NK-92 (cell line): Measurements from ENCODE around the gene APOD.
"Not testable (repeated sequence)": the region's sequence is repeated elsewhere in the genome, so short reads cannot be mapped to it uniquely, and the experiment has no call there.

ENCODE experiments used
- DNase-seq: peaks from one replicate; lab custom pipeline; 2025; ENCODE audit not compliant: unreplicated experiment; lab: John Stamatoyannopoulos, UW

The APOD gene

DNA sequence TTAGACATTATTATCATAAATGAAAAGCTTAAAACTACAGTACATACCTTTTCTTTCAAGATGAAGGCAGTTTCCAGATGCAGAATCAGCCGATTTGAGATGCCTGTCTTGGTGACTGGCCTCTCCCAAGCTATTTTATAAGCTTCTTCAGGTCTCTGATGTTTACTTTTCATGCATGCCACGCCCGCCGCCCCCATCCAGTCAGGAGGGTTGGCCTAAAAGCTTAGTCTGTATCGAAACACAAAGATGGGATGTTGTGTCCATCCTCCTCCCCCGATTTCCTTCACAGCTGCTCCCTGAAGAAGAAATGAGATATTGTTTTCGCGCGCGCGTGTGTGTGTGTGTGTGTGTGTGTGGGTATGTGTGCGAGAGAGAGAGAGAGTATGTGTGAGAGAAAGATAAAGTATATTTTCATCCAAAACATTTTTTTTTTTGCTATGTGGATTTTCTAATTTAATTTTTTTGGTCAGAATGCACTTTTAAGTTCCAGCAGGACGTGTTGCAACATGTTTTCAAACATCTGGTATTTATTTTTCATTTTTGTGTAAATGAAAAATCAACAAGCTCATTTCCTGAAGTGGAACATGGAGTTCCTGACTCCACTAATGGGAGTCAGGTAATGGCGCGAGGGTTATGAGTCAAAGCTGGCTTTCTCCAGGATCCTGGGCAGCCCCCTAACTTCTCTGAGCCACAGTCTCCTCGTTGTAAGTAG is at the start of gene APOD:
TSS of gene APOD (minus strand) at position 110 of the 712 bp plus-strand sequence. CDS start 4,479 bp downstream, outside the sequence.
- DNase-seq: no peak

DNA sequence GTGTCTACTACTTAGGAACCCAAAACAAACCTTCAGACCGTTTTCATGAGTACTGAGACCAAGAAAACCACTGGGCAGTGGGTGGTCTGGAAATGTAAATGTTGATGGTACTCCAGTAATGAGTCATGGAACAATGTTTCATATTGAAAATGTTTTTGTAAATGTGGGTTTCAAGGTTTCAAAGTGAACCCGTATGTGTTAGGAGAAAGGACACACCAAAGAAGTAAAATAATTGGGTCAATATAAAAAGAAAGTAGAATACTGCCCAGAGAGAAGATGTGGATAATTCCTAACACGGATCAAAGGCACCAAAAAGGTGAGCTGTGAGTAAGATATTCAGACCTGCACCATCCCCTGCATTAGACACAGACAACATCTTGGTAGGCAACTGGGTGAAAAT is 49.6 kb upstream of the APOD start:
- DNase-seq: not testable (repeated sequence)

DNA sequence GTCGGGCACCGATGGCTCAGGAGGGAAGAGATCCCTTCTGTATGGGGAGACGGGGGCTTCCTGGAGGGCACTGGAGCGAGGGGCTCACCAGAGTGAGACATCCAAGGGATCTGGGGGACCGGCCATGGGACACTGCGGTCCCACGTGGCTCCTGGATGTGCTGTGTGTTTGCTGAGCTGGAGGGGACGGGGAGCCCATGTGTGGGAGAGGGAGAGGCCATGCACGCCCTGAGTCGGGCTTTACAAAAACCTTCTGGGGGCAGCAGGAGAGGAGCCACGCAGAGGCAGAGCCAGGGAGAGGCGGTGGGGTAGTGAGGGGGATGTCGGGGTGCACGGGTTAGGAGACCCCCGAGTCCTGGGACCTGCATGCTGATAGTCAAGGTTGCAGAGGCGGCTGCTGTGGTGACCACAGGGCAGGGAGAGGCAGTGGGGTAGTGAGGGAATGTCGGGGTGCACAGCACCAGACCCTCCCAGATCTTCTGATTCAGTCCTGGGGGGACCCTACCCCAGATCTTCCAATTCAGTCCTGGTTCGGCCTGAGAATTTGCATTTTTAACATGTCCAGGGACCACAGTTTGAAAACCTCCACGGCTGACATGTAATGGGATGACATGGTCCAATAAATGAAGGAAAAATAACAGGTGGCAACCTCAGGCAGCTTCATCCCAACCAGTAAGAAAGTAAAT is 48.9 kb upstream of the APOD start:
- DNase-seq: not testable (repeated sequence)

DNA sequence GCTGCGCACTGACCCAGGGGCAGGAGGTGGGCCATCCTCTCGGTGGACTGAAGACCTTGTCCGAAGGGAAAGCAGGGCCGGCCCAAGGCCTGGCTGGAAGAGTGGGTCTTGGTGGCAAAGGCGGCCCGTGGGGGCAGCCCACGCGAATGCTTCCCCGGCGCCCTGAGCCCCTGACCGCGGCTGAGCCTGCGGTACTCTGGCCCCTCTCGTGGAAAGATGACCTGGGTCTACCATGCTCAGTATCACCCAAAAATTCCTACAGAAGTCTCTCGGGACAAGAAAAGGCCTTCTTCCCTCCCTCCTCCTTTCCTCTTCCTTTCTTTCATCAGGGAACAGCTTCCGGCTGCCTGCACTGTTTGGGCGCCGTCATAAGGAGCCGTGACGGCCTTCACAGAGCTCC is 48.3 kb upstream of the APOD start:
- not testable (repeated sequence) for DNase-seq

DNA sequence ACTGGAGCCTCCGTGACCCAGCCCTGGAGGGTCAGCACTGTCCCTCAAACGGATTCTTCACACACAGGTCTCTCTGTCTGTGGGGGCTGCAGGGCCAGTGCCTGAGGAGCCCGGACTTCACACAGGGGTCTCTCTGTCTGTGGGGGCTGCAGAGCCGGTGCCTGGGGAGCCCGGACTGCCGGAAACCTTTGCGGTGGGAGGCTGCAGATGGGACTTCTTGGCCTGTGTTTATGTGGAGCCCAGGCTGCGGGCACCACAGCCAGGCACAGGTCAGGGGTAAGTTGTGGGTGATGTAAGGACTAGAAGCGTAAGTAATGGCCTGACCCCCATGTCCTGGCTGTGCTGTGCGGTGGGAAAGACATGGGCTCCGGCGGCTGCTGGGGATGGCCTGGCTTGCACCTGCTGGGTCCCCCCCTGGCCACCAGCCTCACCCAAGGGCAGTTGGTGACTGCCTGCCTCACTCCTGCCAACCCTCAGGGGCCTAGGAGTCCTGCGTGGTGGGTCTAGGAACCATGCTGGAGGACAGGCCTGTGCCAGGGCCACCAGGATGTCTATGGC is 47.3 kb upstream of the APOD start:
- DNase-seq: not testable (repeated sequence)

DNA sequence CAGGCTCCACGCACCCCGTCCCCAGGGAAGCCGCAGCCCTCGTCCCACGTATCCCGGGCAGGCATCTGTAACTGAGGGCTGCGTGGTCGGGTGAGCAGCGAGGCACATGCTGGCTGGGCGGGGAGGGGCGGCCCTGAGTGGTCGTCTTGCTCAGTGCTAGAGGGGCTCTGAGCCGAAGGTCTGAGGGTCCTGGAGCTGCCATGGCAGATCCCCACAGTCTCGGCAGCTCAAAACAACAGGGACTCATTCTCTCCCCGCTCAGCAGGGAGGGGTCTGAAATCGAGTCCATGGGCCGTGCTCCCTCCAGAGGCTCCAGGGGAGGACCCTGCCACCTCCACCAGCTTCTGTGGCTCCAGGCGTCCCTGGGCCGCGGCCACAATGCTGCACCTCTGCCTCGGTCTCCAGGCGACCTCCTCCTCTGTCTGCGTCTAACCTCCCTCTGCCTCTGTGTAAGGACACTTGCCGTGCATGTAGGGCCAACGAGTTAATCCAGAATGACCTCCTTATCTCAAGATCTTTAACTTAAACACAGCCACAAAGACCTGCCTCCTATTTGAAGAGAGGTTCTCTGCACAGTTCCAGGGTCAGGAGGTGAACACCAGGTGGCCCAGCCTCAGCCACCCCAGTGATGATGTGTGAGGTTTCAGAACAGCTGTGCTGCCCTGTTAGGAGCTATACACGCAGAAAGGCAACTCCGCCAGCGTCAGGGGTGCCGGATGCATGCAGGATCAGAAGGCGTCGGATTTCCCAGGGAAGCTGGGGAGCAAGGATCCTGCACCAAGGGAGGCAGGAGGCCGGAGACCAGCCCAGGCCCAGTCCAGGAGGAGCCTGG is 46.6 kb upstream of the APOD start:
- not testable (repeated sequence) for DNase-seq

DNA sequence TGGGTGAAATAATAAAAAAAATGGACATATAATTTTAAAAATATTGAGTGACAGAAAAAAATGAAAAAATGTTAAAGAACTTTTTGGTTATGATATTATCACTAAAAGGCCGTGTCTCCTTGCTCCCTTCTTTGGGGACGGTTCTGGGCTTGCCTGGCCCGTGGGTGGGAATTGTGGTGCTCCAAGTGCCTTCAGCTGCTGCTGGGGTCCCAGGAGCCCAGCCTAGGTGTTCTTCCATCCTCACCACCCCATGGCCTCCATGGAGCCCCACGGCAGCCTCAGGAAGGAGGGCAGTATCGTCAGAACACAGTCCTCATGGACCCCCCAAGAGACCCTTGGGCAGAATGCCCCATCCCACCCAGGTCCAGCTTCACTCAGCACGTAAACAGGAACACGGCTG is 45.9 kb upstream of the APOD start:
- DNase-seq: not testable (repeated sequence)

DNA sequence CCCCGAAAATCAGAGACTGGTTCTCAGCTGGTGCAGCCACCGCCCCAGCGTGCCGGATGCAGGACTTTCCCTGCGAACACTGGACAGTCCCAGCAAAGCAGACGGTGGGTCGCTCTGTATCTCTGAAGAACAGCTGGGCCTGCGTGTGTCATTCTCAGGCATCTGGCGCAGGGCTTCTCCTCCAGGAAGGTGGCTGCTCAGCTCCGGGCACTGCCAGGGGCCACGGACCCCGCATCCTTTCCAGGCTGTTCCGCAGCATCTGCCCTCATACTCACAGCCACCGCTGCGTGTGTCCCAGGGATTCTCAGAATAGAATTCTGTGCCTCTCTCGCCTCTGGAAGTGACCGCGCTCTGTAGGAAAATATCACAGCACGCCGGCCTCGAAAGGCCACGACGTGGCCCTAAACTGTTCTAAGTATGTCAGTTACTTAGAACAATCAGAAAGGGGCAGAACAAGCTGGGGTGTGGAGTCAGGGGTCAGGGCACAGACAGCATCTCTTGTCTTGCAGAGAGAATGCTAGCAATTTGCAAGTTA is 44.7 kb upstream of the APOD start:
- DNase-seq: not testable (repeated sequence)

DNA sequence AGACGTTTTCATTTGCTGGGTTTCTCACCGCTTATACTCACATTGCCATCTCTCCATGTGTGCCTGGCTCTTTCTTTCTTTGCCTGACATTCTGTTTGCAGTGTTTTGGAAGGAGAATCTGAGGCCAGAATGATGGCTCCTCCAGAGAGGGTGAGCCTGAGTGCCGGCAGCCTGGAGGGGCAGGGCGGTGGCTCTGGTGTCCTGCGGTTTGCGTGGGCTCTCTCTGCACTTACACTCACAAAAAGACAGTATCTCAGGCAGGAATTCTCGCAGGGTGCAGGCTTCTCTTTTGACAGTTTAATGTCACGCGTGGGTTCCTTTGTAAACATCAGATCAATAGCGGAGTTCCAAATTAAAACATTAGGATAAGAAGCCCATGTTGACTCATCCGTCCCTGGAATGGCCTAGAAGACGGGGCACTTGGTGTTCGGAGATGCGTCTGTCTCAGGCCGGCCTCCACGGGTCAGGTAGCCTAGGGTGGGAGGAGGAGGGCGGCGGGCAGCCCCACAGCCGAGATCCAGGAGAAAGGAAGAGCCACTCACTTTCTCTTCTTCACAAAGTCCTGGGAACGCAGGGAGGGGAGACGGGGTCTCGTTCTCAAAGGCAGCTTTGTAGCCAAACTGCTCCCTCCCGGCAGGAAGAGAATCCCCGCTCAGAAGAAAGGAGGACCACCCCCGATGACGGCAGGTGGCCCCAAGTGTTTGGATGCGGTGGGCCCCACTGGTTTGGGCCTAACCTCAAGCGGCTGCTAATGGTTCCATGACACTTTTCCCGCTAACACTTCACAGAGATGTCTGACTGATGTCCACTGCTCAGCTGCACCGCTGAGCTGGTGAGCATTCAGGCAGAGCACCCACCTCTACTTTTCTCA is 44.0 kb upstream of the APOD start:
- not testable (repeated sequence) for DNase-seq

DNA sequence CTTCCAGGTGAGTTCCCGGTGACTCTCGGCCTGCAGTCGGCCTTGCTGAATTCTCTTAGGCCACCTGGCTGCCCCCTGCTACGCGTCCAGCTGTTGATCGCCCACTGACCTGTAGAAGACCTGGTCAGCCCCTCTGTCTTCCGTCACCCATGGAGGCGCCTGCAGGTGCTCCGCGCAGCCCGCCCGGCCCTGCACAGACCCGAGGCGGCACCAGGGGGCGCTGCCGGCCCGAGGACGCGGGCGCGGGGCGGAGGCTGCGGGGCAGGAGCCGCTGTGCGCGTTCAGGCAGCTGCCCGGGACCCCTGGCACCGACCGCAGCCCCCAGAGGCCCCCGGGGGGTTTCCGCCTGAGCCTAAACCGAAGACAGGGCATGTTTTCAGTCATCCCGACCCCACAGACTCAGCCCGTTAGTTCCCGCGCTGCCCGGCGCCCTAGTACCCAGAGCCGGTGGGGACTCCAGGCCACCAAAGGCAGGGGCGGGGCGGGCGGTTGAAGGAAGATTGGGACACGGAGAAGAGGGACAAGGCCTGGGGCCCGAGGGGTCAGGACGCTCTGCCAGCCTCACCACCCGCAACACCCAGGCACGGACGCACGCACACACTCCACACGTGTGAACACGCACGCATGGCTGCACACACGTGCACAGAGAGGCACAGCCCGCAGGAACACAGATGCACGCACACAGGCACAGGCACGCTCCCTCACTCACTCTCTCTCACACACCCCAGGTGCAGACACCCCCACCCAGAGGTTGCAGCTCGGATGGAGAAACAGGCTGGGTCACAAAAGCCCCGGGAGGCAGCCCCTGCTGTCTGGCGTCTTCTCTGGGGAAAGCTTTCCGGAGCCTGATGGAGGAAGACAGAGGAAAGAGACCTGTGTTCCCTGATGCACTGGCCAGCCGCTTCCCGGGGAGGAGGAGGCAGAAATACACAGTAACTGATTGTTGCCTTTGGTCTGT is 41.1 kb upstream of the APOD start:
- DNase-seq: not testable (repeated sequence)

DNA sequence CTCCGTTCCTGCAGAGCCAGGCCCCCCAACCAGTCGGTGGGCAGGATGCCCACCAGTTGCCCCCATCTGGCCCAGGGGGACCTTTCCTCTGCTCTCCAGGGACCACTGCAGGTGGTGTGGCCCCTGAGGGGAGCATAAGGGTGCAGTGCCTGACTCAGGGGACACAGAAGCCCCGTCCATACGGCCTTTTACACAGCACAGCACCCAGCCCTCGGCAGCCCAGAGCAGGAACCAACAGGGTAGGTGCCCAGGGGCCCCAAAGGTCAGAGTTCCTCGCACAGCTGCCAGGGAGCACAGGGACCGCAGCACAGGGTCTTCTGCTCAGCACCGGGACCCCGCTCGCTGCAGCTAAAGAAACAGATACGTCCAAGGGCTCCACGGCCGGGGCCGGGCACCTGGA is 40.4 kb upstream of the APOD start:
- DNase-seq: not testable (repeated sequence)

DNA sequence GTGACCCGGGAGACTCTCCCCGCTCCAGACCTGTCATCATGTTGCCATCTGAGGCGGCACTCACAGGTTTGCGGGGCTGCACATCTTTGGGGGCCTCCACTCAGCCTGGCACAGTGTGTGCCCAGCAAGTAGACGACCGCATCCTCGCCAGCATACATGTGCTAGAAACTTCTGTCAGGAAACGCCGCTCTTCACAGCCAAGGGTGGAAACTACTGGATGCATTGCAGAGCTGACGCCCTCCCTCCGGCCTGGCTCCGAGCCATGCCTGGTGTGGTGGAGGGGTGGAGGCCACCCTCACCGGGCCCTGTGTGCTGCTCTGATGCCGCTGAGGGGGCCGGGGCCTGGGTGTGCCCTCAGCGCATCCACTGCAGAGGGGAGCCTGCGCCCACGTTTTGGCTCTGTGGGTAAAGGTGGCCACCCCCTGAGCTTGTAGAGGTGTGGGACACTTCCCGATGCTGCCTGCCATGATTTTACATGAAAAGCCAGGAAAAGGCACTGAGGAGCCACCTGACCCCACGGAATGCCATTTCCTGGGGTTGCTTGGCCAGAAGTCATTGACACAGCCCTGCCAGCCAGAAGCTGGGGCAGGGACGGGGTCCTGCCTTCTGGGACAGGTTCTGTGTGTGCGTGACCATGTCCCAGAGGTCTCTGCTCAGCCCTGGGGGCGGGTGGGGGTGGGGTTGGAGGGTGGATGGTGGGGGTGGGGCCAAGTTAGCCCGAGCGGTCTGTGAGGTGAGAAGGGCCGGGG is 39.7 kb upstream of the APOD start:
- DNase-seq: not testable (repeated sequence)

DNA sequence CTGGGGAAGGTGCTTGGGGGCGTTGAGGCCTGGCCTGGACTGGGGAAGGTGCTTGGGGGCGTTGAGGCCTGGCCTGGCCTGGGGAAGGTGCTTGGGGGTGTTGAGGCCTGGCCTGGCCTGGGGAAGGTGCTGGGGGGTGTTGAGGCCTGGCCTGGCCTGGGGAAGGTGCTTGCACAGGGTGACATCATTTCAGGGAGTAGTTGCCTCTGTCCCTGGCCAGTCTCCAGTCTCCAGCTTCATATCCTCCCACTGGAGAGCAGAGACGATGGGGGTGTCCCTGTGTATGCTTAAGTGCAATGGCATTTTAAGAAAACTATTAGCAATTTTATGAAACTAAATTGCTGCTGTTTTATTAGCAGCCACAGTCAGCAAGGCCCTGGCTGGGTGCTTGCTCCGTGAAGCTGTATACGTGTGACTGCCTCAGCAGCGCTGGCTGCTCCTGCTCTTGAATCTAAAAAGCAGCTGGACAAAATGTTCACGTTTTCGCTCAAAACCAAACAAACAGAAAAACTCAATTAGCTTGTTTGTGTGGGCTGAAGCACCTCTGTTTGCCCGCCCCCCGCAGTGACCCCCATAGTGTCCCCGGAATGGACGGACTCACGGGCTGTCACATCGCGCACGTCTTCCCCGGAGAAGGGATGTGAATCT is 38.9 kb upstream of the APOD start:
- DNase-seq: not testable (repeated sequence)

DNA sequence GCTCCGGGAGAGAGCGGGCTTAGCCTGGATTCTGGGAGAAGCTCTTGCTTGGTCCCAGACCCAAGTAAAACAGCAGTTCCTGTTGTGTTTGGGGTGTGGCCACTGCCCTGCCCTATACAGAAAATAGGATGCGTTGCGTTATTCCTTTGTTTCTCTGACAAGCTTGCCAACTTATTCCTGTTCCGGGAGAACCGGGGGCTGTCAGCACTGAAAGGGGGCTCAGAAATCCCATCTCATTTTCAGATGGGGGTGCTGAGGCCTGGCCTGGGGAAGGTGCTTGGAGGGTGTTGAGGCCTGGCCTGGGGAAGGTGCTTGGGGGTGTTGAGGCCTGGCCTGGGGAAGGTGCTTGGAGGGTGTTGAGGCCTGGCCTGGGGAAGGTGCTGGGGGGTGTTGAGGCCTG is 38.3 kb upstream of the APOD start:
- not testable (repeated sequence) for DNase-seq

DNA sequence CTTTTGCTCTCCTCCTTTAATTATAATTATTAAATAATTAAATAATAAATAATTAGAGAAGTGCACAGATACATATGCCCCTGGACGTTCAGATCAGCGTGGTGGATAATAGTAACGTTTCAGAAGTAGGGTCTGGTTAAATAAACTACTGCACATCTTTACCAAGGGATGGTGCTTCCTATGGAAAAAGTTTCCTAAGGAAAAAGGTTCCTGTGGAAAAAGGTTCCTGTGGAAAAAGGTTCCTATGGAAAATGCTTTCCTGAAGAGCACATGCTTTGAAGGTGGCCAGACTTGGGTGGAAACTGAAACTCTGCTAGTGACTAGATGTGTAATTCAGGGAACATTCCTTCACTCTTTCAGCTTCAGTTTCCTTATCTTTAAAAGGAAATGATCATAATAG is 37.4 kb upstream of the APOD start:
- not testable (repeated sequence) for DNase-seq

DNA sequence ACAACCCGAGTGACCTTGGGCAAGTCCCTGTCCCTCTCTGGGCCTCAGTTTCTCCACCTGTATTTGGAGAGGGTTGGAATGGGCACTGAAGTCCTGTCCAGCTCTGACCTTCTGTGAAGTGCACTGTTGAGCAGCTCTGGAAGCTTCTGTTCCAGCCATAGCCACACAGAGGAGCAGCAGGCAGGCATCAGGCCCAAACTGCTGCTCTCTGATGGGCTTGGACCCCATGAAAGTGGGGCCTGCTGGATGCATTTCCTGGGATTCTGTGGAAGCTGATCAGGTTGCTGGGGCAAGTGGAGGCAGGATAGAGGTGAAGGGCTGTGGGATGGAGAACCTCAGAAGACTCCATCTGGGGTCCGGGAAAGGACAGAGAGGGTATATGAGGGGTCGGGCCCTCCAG is 36.7 kb upstream of the APOD start:
- not testable (repeated sequence) for DNase-seq

DNA sequence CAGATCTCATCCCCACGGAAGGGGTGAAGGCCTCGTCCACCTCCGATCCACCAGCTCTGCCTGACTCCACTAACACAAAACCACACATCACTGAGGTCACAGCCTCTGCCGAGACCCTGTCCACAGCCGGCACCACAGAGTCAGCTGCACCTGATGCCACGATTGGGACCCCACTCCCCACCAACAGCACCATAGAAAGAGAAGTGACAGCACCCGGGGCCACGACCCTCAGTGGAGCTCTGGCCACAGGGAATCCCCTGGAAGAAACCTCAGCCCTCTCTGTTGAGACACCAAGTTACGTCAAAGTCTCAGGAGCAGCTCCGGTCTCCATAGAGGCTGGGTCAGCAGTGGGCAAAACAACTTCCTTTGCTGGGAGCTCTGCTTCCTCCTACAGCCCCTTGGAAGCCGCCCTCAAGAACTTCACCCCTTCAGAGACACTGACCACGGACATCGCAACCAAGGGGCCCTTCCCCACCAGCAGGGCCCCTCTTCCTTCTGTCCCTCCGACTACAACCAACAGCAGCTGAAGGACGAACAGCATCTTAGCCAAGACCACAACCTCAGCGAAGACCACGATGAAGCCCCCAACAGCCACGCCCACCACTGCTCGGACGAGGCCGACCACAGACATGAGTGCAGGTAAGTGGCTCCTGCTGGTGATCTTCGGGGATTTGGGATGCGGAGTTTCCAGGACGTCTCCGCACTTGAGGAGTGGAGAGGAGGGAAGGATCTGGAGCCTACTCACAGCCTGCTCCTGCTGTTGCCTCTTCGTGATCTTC is 36.0 kb upstream of the APOD start:
- DNase-seq: not testable (repeated sequence)
